ENCODE data around the gene TP53BP1. TPM values are rescaled to one million over a fixed set of nuclear protein-coding genes. Genes with fewer than 3 reads are reported as not detected.

The TP53BP1 gene
- polyA plus RNA-seq, 1 donor, result 42.5 TPM

Other genes starting within 250 kb of the TP53BP1 start
- 0.16 TPM for gene TGM5, start 226.2 kb downstream of the TP53BP1 start, polyA plus RNA-seq (ENCODE audit: insufficient read length)
- gene TGM7, start 190.9 kb downstream of the TP53BP1 start, polyA plus RNA-seq (ENCODE audit: insufficient read length), result not detected
- gene LCMT2, start 162.6 kb downstream of the TP53BP1 start, polyA plus RNA-seq (ENCODE audit: insufficient read length), result 5.0 TPM
- gene ZSCAN29, start 122.1 kb downstream of the TP53BP1 start, polyA plus RNA-seq (ENCODE audit: insufficient read length), result 14.4 TPM
- gene TUBGCP4, start 122.1 kb downstream of the TP53BP1 start, polyA plus RNA-seq (ENCODE audit: insufficient read length), result 13.1 TPM
- gene MAP1A, start 24.5 kb upstream of the TP53BP1 start, polyA plus RNA-seq (ENCODE audit: insufficient read length), result 28.3 TPM
- 9.9 TPM for gene PPIP5K1, start 97.1 kb upstream of the TP53BP1 start, polyA plus RNA-seq (ENCODE audit: insufficient read length)
- not detected for gene CKMT1B, start 100.9 kb upstream of the TP53BP1 start, polyA plus RNA-seq (ENCODE audit: insufficient read length)
- gene STRC, start 125.6 kb upstream of the TP53BP1 start, polyA plus RNA-seq (ENCODE audit: insufficient read length), result 0.90 TPM
- gene CATSPER2, start 155.7 kb upstream of the TP53BP1 start, polyA plus RNA-seq (ENCODE audit: insufficient read length), result 2.1 TPM
- not detected for gene CKMT1A, start 200.7 kb upstream of the TP53BP1 start, polyA plus RNA-seq (ENCODE audit: insufficient read length)